Measurements from ENCODE around the gene AKAP13. TPM values are rescaled to one million over a fixed set of nuclear protein-coding genes. Genes with fewer than 3 reads are reported as not detected.
A peak's percentile ranks its signal among the peaks of the same experiment; 100 is the strongest.

The AKAP13 gene
- total RNA-seq, 1 experiment from 2014 or later = 29.1 TPM

- in situ Hi-C loops (cut with HindIII; ENCODE audit: low pct_unique_long_range_greater_than_20kb, low sequenced_read_pairs) = no loop called here
Observed at GRCh38 chr15:85704720-85705429, 324.5 kb downstream of the AKAP13 start.

GRCh38 chr15:85706779-85707518 is 326.5 kb downstream of the AKAP13 start:
- in situ Hi-C loops (cut with HindIII; ENCODE audit: low pct_unique_long_range_greater_than_20kb, low sequenced_read_pairs) = no loop called here
- DNase-seq (ENCODE audit: low read depth) = no peak

More at GRCh38 chr15:85704720-85705429, 324.5 kb downstream of the AKAP13 start:
- no peak for DNase-seq (ENCODE audit: low read depth)

- in situ Hi-C loops (cut with HindIII; ENCODE audit: low pct_unique_long_range_greater_than_20kb, low sequenced_read_pairs) = no loop called here
- DNase-seq (ENCODE audit: low read depth) = peak; percentile 14
Observed at GRCh38 chr15:85707519-85708338, 327.3 kb downstream of the AKAP13 start.

- in situ Hi-C loops (cut with HindIII; ENCODE audit: low pct_unique_long_range_greater_than_20kb, low sequenced_read_pairs) = no loop called here
- DNase-seq (ENCODE audit: low read depth) = no peak
Observed at GRCh38 chr15:85708402-85708941, 328.1 kb downstream of the AKAP13 start.

- in situ Hi-C loops (cut with HindIII; ENCODE audit: low pct_unique_long_range_greater_than_20kb, low sequenced_read_pairs) = no loop called here
- no peak for DNase-seq (ENCODE audit: low read depth)
Observed at GRCh38 chr15:85709250-85709649, 328.8 kb downstream of the AKAP13 start.

- no peak for DNase-seq (ENCODE audit: low read depth)
- in situ Hi-C loops (cut with HindIII; ENCODE audit: low pct_unique_long_range_greater_than_20kb, low sequenced_read_pairs) = no loop called here
Observed at GRCh38 chr15:85710340-85710842, 330.0 kb downstream of the AKAP13 start.

- in situ Hi-C loops (cut with HindIII; ENCODE audit: low pct_unique_long_range_greater_than_20kb, low sequenced_read_pairs) = no loop called here
- no peak for DNase-seq (ENCODE audit: low read depth)
Observed at GRCh38 chr15:85711580-85712192, 331.3 kb downstream of the AKAP13 start.

GRCh38 chr15:85716261-85716660 is 335.9 kb downstream of the AKAP13 start:
- no peak for DNase-seq (ENCODE audit: low read depth)

GRCh38 chr15:85717212-85717611 is 336.8 kb downstream of the AKAP13 start:
- no peak for DNase-seq (ENCODE audit: low read depth)
- in situ Hi-C loops (cut with HindIII; ENCODE audit: low pct_unique_long_range_greater_than_20kb, low sequenced_read_pairs) = no loop called here

More at GRCh38 chr15:85716261-85716660, 335.9 kb downstream of the AKAP13 start:
- in situ Hi-C loops (cut with HindIII; ENCODE audit: low pct_unique_long_range_greater_than_20kb, low sequenced_read_pairs) = no loop called here

GRCh38 chr15:85718271-85718971 is 338.0 kb downstream of the AKAP13 start:
- DNase-seq (ENCODE audit: low read depth) = no peak
- in situ Hi-C loops (cut with HindIII; ENCODE audit: low pct_unique_long_range_greater_than_20kb, low sequenced_read_pairs) = no loop called here

GRCh38 chr15:85718981-85719380 is 338.6 kb downstream of the AKAP13 start:
- in situ Hi-C loops (cut with HindIII; ENCODE audit: low pct_unique_long_range_greater_than_20kb, low sequenced_read_pairs) = no loop called here
- DNase-seq (ENCODE audit: low read depth) = no peak

- in situ Hi-C loops (cut with HindIII; ENCODE audit: low pct_unique_long_range_greater_than_20kb, low sequenced_read_pairs) = no loop called here
- no peak for DNase-seq (ENCODE audit: low read depth)
Observed at GRCh38 chr15:85722374-85723152, 342.2 kb downstream of the AKAP13 start.

- in situ Hi-C loops (cut with HindIII; ENCODE audit: low pct_unique_long_range_greater_than_20kb, low sequenced_read_pairs) = no loop called here
- DNase-seq (ENCODE audit: low read depth) = no peak
Observed at GRCh38 chr15:85723960-85724945, 343.9 kb downstream of the AKAP13 start.

GRCh38 chr15:85725019-85725418 is 344.6 kb downstream of the AKAP13 start:
- in situ Hi-C loops (cut with HindIII; ENCODE audit: low pct_unique_long_range_greater_than_20kb, low sequenced_read_pairs) = no loop called here
- no peak for DNase-seq (ENCODE audit: low read depth)

GRCh38 chr15:85725564-85725963 is 345.2 kb downstream of the AKAP13 start:
- DNase-seq (ENCODE audit: low read depth) = no peak

GRCh38 chr15:85726454-85726853 is 346.1 kb downstream of the AKAP13 start:
- in situ Hi-C loops (cut with HindIII; ENCODE audit: low pct_unique_long_range_greater_than_20kb, low sequenced_read_pairs) = no loop called here
- no peak for DNase-seq (ENCODE audit: low read depth)

More at GRCh38 chr15:85725564-85725963, 345.2 kb downstream of the AKAP13 start:
- in situ Hi-C loops (cut with HindIII; ENCODE audit: low pct_unique_long_range_greater_than_20kb, low sequenced_read_pairs) = no loop called here
